GM18499 (cell line): ENCODE results near the gene KCNIP4.

ENCODE experiments used
- ATAC-seq: cut with Tn5 transposase; IDR thresholded peaks from one replicate; pipeline ENCODE4 v1.9.1; 2021; ENCODE audit warnings: moderate number of reproducible peaks; ENCODE audit not compliant: insufficient read depth, unreplicated experiment

KCNIP4 gene

GRCh38 chr4:21517126-21517859 lies 431.3 kb downstream of the KCNIP4 start:
- no peak for ATAC-seq

DNA sequence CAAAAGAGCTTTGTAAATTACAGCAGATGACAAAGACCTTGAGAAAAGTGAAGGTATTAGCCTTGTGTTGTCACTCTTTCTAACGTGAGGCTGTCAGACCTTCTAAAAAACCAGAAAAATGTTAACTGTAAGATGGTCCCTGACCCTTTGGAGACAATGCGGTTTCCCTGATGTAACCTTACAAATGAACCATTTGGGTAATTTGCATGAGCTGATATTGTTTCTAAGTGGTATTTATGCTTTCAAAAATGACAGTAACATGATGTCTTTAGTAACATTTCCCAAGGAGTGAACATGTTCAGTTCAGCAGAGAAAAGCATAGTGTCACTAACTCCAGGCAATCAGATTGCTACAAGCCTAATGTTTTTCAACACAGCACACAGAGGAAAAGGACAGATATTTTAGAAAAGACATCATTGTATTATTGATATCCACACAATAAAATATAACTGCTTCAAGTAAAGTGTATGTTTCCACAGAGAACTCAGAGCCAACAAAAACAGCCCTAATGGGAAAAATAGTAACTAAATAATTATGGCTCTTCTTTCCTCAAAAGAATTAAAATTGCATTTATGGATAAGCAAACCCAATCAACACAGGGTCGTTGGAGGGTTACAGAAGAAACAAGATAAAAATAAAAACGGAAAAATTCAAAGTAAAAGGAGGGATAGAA lies 434.4 kb downstream of the KCNIP4 start:
- ATAC-seq, result no peak

GRCh38 chr4:21512353-21512752 lies 436.2 kb downstream of the KCNIP4 start:
- ATAC-seq, result no peak

DNA sequence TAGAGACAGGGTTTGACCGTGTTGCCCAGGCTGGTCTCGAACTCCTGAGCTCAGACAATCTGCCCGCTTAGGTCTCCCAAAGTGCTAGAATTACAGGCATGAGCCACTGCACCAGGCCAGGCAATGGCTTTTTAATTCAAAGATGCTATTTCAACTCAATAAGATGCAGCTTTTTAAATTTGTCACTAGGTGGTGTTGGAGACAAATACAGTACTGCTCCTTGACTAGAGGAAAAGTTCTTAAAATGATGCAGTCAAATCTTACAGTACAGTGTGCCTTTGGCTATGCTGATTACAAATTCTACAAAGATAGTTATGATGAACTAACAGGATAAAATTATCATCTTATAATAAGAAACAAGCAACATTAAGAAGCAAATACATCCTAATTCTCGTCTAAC lies 441.1 kb downstream of the KCNIP4 start:
- no peak for ATAC-seq

GRCh38 chr4:21490682-21491081 lies 457.9 kb downstream of the KCNIP4 start:
- ATAC-seq, result no peak

- no peak for ATAC-seq
Measured at GRCh38 chr4:21476757-21477156, 471.8 kb downstream of the KCNIP4 start.

DNA sequence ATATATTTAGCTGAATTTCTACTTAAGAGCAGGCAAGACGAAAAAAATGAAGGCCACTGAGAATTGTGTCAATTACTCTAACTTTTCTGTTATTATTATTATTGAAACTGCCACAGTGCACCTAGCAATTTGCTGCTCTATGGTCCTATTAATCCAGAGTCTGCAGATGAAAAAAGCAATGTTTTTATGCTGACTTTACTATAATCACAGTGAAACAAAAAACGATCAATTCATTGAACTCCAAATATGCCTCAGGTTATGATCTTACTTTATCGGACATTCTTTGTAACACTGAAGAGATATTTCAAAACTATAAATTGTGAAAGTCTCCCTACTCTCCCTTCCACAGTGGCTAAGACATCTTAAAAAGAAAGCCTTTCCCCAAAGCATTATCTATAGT lies 474.4 kb downstream of the KCNIP4 start:
- no peak for ATAC-seq

- ATAC-seq, result no peak
Measured at GRCh38 chr4:21470535-21470934, 478.0 kb downstream of the KCNIP4 start.

DNA sequence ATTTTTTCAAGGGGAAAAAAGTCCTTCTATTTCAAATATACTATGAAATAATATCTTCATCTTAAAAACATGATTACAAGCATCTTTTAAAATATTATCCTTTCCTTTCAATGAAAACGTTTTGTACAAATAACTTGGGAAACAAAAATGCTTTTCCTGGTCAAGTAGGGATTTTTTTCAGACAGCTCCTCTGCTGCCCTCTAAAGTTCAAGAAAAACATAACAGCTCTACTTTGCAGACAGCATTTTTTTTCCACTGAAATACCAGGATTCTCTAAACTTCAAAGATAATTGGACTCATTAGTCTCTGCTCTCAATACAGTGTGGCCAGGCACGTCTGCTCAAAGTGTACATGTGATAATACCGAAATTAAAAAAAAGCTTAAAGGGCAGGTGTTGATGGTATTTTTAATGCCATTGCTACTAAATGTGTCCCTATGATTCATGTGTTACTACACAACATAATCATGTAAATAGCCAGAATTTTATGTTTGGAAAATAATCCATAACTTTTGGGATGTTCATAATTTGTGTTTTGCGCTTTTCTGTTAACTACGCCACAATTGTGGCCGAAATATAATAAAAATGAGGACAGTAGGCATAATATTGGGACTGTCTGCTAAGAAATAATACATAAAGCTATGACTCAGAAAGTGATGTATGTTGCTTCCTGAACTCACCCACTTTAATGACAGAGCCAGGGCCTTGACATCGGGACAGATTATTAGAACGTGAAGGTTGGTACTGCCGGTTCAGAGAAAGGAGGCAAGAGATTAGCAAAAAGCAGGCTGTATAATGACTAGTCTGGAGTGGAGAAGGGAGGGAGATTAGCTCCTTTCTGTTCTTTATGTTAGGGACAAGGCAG lies 478.9 kb downstream of the KCNIP4 start:
- ATAC-seq, result no peak

DNA sequence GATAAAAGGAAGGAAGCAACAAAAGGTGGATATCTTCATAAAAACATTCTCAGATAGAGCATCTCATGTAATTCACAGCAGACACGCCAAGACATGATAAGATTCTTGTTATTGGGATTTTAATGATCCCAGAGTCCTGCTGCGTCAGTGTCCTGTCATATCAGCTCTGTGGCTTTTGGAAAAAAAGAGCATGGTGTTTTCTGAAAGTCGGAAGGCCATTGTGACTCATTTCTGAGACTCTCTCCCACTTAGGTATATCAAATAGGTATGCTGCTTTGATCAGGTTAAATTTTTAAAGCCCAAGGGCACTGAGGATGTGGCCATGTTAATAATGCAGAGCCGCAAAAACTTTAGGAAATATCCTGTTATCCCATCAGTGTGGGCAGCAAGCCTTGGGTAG lies 481.0 kb downstream of the KCNIP4 start:
- no peak for ATAC-seq

DNA sequence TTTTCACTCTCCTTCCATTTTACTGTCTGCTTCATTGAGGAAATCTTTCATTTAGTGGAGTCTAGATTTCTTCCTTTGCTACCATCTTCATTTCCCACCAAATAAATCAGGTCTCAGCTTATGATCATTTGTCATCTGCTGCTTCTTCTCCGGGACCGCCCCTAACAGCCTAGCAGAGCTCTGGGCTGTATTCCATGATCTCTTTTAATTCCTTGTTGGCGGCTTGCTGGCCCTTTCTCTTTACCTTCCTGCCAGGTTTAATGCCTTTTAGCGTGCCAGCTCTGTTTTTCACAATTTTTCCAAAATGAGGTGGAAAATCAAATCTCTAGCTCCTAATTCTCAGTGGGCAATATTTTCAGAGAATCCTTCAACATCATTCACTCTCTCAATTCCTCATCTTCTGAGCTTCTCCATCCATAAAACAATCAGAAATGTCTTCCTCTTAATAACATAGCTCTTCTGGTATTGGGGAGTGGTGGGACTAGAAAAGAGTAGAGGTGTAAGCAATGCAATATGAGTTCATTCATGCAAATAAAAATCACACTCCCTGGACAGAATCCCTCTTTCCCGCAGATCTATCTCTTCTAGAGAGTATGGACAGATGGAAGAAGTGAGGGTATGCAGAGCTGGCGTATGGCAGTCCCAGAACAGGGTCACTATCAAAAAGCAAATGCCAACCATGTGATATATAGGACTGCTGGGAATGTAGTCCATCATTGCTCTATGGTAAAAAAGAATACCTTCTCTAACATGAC lies 491.3 kb downstream of the KCNIP4 start:
- no peak for ATAC-seq

GRCh38 chr4:21454831-21455230 lies 493.7 kb downstream of the KCNIP4 start:
- ATAC-seq, result no peak

DNA sequence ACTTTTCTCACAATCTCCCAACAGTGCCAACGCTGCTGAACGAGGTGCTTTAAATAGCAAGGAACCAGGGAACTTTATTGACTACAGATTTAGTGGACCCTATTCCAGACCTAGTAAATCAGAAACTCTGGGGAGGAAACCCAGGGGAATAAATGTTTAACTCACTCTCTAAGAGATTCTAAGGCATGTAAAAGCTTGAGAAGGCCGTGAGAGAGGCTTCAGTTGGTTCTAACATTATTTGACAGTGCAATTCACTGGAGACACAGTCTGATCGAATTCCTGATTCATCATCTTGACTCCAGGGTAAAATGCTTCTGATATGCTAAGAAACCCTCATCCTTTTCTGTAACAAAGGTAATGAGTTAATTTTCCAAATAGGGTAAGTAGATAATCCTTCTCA lies 494.4 kb downstream of the KCNIP4 start:
- ATAC-seq, result no peak

- no peak for ATAC-seq
Measured at GRCh38 chr4:21452931-21453330, 495.6 kb downstream of the KCNIP4 start.

GRCh38 chr4:21451032-21451431 lies 497.5 kb downstream of the KCNIP4 start:
- ATAC-seq, result no peak

DNA sequence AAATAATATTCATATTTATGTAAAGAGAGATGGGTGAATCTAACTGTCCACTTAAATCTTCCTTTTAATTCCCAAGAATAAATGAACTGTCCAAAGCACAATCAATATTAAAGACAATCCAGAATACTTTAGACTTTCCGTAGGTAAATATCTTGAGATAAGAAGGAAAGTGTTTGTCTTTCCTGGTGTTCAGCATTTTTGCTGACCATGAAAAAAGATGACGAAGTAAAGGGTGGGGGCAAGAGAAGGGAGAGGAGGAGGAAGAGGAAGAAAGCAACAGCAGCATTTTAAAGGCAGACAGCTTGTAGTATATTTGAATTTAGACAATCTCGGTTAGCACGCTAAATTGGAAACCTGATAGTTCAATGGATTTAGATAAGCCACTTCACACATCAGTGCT lies 498.2 kb downstream of the KCNIP4 start:
- ATAC-seq, result no peak

DNA sequence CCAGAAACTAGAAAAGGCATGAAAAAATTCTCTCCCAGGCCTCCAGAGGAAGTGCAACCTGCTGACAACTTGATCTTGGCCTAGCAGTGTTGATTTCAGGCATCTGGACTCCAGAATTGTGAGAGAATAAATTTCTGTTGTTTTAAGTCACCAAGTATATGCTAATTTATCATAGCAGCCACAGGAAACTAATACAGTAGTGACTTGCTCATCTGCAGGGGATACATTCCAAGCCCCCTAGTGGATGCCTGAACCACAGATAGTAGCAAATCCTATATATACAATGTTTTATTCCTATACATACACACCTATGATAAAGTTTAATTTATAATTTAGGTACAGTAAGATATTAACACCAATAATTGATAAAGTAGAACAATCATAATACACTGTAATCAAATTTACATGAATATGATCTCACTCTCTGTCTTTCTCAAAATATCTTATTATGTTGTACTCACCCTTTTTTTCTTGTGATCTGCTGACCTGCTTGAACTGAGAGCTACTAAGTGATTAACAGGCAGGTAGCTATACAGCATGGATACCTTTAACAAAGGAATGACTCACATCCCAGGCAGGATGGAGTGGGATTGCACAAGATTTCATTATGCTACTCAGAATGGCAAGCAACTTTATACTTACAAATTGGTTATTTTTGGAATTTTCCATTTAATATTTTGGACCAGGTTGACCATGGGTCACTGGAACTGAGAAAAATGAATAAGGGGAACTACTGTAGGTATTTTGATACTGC lies 501.1 kb downstream of the KCNIP4 start:
- no peak for ATAC-seq

DNA sequence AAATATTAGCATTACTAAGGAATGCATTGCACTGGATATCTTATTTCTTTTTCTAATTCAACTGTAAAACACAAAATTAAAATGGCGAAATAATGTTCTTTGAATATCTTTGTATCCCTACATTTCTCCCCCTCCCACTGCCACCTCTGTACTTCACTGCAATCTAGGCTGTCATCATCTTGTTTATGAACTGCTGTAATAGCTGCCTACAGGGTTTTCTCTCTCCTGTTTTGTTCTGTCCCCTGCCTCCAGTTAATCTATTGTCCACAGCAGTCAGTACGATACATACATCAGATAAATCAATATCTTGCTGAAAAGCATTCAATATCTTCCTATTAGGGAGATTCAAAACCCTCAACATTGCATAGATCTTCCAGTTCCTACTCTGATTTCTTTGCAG lies 528.4 kb downstream of the KCNIP4 start:
- no peak for ATAC-seq

- ATAC-seq, result no peak
Measured at GRCh38 chr4:21415728-21416127, 532.8 kb downstream of the KCNIP4 start.
